T1000 (cell line): Measurements from ENCODE around the gene MTMR6.

ENCODE experiments used
- DNase-seq: peaks from one replicate; lab custom pipeline; 2025; ENCODE audit warnings: mixed read lengths; lab: John Stamatoyannopoulos, UW

MTMR6 gene

DNA sequence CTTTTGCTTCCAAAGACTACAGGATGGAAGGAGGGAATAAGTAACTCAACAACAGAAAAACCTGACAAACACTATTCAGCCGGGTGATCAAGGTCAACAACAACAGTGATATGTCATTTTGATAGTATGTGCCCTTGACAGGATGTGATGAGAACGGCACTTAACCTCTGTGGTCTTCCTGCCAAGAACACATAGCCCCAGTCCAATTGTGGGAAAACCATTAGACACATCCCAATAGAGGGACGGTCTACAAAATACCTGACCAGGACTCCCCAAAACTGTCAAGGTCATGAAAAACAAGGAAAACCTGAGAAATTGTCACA lies 72.1 kb downstream of the MTMR6 start:
- DNase-seq: no peak

DNA sequence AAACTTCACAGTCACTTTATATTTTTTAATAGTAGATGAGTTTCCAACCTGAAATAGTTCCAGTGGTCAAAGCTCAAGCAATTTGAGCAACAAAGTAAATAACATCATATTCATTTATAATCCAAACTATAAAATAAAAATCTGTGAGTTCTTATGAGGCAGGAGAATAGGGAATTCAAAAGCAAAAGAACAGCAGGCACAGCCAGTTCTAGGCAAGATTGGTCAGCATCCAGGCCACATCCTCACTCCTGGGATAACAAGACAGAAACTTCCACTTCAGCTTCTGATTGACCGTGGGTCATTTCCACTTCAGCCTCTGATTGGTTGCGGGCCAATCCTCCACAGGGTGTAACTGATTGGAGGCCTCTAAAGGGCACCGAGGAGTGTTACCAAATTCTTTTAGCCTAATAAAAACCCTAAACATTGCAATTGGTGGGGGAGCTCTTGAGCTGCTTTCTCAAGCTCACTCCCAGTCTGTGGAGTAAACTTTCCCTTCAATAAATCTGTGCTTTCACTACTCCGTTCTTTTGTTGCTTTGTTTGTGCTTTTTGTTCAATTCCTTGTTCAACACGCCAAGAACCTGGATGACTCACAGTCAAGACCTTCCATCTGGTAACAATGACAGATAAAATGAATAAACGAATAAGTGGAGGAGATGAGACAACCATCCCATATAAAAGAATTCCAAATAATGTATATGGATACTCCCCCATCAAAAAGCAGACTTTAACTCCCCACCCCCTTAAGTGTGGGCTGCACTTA lies 72.6 kb downstream of the MTMR6 start:
- no peak for DNase-seq

DNA sequence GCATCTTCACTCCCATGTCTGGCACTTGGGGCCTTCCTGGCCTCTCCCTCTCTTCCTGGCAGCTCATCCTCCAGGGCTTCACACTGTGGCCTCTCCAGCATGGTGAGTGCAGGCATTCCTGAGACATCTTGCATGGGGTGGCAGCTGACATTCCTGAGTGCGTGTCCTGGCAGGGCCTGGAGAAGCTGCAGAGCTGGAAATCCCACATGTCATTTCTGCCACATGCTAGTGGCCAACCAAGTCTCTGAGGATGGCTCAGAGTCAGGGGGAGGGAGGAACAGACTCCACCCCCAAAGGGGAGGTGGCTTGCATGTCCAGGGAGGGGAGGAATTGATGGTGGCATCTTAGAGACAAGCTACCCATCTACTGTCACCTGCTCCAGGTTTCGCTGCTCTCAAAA lies 73.6 kb downstream of the MTMR6 start:
- no peak for DNase-seq

DNA sequence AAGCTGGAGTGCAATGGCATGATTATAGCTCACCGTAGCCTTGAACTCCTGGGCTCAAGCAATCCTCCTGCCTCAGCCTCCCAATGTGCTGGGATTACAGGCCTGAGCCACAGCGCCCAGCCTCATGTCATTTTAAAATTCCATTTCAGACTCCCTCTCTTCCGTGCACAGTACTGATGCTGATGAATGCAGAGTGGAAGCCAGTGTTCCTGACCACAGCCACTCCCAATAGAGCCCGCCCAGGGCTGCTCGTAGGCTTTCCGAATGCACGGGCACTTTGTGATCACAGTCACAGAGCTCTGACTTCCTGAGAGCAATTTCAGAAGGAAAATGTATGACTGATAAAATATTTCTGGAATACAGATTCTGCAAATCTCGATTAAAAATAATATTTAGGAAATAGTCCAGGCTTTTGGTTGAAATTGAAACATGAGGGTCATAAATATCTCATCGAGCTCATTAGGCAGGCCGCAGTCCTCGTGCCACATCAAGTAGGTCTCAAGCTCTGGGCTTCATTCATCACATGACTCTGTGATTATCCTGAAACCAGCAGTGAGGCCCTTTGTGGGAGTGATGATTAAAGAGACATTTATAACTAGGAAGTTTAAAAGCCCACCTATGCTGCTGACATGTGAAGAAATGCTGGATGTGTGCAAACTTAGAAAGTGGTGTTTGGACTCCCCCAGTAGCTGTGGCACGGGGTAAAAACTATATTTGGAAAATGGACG lies 76.3 kb downstream of the MTMR6 start:
- DNase-seq: no peak

DNA sequence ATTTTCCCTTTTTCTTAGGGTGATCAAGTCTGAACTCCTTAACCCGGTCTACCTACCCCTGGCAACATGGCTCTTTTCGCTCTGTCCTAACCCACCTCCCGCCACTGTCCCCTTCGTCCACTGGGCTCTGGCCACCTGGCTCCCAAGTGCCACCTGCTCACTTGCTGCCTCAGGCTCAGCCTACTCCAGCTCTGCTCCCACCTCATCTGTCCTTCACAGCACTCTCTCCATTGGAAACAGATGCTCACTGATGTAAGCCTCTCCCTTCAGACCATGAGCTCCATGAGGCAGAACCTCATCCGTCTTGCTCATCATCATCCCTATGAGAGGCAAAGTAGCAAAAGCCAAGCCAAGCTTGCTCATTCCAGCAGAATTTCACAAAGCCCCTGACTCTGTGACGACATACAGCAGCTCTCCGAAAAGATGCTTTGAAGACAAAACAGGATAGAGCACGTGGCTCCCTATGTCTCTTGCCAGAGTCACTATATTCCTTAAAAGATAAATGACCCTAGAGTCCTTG lies 79.9 kb downstream of the MTMR6 start:
- DNase-seq: no peak

DNA sequence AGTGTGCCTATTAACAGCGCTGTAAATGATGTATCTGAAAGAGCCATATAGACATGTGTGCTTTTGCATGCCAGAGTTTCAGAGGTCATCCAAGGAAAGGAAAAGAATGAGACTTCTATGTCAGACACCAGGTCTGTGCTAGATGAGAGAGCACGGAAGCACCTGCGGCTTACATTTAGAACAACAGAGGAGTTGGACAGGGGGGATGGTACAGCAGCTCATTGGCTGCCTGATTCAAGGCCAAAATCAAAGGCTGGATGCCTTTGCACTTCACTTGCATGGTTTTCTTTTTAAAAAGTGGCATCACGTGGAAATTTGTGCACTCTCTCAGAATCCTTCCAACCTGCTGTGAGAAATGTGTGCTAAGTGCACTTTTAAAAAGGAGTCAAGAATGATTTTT lies 82.4 kb downstream of the MTMR6 start:
- no peak for DNase-seq

DNA sequence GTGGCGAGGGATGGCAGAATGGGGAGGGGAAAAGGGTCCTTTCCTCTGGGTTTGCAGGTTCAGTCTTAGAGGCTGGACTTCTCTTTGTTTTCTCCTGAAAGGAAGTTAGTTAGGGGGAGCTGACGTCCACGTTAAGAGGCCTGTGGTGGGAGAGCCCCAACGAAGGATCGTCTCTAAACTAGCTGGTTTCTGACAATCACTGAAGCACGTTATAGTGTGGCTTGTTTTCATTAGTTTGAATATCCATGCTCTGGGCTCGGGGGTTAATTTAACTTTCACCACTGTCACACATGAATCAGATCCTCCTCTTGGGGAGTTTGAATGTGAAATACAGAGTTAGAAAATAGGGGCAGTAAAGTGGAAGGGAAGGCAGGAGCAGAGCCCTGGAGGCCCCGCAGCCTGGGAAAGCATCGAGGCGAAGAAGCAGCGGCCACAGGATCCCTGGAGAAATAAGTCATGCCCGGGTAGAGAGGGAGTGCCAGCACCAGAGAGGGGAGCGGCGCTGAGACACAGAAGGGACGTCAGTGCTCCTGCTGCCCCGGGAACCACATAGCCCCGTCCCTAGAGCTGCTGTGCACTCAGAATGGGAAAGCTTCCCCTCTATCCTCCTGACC lies 84.1 kb downstream of the MTMR6 start:
- DNase-seq: no peak

DNA sequence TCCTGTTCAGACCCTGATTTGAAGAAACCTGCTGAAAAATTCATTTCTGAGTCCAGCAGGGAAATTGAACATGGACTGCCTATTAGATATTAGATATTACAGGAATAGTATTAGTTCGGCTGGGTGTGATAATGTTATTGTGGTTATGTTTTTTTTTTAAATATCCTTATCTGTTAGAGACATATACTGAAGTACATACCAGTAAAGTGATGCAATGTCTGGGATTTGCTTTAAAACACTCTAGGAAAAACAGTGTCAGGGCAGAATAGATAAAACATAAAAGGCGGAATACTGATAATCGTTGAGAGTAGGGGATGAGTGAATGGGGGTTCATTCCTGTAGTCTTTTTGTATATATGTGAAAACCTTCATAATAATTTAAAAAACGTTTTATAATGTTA lies 86.5 kb downstream of the MTMR6 start:
- DNase-seq: no peak

DNA sequence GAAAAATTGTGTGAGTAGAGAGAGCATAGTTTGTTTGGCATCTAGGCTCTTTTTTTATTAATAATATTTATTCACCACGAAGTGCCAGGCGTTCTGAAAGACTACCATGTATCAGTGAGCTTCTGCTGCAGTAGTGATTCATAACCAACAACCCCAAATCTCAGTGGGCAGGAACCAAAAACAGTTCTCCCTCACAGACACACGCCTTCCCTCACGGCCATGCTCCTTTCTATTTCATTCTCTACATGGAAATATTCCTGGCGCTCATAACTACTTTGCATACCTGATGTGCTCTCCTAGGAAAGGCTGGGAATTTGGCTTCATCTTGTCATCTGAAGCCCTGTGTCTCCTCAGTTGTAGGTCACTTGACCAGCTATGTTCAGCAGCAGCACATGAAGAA lies 88.6 kb downstream of the MTMR6 start:
- DNase-seq: no peak

DNA sequence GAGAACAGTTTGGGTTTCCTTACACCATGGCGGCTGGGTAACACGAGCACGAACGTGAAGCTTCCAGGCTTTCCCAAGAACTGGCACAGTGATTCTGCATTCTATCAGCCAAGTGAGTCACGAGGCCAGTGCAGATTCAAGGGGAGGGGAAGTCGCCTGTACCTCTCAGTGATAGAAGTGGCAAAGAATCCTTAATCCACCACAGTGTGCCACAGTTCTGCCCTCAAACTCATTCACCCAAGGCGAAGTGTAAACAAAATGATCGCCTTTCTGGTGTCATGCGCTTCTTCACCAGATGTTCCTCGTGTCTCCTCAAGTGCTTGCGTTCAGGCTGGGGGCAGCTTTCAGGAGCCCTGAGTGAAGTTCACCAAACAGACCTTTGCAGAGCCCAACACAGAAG lies 90.3 kb downstream of the MTMR6 start:
- DNase-seq: no peak
